8988T (cell line): ENCODE data around the gene SLMAP.
A peak's percentile ranks its signal among the peaks of the same experiment; 100 is the strongest.

Source experiments
- DNase-seq: peaks from one replicate; pipeline ENCODE4 v3.0.0; 2011

Gene SLMAP

DNA sequence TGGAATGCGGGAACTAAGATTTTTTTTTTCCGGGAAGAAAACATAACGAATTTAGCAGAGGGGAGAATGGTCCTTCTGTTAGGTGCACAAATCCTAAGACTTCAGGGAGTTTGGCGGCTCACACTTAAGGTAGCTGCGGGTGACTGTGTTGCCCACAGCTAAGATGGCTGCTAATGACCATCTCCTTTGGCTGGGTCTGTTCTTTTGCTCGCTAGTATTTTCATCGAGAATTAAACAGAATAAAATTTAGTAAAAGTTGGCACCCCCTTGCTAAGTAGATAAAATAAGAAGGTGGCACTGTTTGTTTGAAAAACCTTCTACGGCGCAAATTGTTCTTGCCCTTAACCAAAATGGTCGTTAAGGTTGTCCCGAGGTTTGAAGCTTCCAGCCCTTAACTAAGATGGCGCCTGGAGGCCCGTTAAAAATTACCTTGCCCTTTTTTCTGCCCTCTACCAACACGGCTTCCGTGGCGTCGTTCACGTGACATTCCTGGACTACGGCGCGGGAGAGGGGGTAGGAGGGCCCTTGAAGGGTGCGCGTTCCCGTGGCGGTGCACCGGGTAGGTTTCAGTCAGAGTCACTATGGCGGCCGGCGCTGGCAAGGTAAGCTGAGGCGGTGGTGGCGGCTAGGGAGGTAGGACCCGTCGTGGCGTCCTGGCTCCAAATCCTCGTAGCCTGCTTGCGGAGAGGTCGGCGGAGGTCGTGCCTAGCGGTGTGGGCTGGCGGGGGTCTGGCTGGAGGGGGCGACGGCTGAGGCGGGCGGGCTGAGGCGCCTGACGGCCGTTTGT, at the start of gene SLMAP:
Gene SLMAP (plus strand): TSS at position 569 of the 787 bp plus-strand sequence. CDS start 1,343 bp downstream, outside the sequence.
- peak; percentile 90 for DNase-seq

GRCh38 chr3:57706462-57706861, 49.6 kb upstream of the SLMAP start:
- no peak for DNase-seq

- DNase-seq, result no peak
These were observed 47.1 kb upstream of the SLMAP start for GRCh38 chr3:57709031-57709430.

- DNase-seq, result no peak
These were observed 46.5 kb upstream of the SLMAP start for GRCh38 chr3:57709559-57709958.

GRCh38 chr3:57715686-57716085, 40.4 kb upstream of the SLMAP start:
- no peak for DNase-seq

GRCh38 chr3:57717205-57717868, 38.8 kb upstream of the SLMAP start:
- DNase-seq, result no peak

DNA sequence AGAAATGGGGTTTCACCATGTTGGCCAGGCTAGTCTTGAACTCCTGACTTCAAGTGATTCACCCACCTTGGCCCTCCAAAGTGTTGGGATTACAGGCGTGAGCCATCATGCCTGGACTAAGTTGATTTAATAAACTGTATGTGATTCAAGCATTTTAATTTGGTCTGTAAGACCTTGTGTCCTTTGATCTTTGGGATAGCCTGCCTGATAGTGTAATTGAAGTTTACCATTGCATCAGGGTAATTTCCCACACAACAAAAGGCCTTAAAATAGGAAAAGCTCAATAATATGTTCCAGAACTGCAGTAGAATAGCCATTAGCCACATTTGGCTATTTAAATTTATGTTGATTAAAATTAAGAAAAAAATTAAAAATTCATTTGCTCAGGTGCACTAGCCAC, 38.0 kb upstream of the SLMAP start:
- no peak for DNase-seq

GRCh38 chr3:57726397-57726796, 29.7 kb upstream of the SLMAP start:
- no peak for DNase-seq

DNA sequence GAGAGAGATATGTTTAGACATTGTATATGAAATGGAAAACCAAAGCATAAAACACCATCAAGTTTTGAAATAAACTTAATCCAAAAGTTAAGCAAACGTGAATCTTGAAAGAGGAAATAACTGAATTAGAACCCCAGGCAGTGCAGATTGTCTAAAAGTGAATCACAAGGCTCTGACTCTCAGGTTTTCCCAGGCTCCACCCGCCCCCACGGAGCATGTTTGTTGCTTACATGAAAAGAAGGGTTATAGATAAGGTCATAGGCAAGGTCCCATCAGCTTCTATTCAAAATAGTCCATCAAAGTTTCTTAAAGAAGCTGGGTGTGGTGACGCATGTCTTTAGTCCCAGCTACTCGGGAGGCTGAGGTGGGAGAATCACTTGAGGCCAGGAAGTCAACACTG, 29.0 kb upstream of the SLMAP start:
- DNase-seq, result no peak

DNA sequence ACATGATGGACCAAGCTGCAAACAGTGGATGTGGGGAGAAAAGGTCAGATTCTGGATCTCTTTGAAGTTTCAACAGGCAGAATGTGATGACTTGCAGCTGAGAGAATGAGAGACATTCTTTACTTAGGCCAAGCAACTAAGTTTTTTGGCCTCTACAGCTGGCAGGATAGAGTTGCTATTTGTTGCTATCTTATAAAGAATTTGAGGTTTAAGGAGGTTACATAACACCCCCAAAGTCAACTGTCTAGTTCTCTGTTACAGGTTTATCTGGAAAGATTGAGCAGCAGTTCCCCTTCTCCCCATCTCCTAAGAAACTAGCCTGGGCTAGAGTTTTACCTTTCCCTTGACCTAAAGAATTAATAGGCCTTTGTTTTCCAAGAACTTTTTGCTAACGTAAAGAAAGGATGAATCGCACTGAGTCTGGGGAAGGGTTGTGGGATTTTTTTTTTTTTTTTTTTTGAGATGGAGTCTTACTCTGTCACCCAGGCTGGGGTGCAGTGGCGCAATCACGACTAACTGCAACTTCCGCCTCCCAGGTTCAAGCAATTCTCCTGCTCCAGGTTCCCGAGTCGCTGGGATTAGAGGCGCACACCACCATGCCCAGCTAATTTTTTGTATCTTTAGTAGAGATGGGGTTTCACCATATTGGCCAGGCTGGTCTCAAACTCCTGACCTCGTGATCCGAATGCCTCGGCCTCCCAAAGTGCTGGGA, 26.6 kb upstream of the SLMAP start:
- DNase-seq, result no peak

GRCh38 chr3:57730682-57731081, 25.4 kb upstream of the SLMAP start:
- DNase-seq, result no peak

- no peak for DNase-seq
These were observed 24.8 kb upstream of the SLMAP start for GRCh38 chr3:57731311-57731710.

GRCh38 chr3:57733790-57734189, 22.3 kb upstream of the SLMAP start:
- DNase-seq, result no peak

GRCh38 chr3:57735405-57735804, 20.7 kb upstream of the SLMAP start:
- no peak for DNase-seq

GRCh38 chr3:57737840-57738239, 18.3 kb upstream of the SLMAP start:
- DNase-seq, result no peak

GRCh38 chr3:57738391-57738790, 17.7 kb upstream of the SLMAP start:
- DNase-seq, result no peak

DNA sequence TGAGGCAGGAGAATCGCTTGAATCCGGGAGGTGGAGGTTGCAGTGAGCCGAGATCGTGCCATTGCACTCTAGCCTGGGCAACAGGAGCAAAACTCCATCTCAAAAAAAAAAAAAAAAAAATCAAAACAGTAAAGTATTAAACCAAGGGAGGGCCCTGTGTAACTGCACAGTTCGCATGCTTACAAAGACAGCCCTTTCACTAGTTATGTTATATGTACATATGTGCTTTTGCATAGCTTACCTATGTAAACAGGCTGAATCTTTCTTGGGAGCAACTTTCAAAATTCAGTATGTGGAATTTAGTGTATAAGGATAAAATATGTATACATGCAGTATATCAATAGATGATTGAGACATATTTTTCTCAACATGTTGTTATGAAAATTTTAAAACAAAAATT, 16.1 kb upstream of the SLMAP start:
- no peak for DNase-seq

DNA sequence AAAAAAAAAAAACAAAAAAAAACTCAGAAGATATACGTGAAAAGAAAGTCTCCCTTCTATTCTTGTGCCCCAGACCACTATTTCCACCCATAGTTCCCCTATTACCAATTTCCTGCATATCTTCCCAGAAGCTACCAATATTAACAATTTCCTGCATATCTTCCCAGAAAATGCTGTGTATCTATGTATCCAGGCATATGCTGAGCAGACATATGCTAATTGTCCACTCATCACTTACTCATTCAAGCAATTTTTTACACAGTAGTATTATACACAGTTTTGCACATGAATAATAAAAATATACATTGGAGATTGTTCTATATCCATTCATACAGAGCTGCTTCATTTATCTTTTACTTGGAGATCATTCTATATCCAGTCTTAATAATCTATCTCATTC, 12.6 kb upstream of the SLMAP start:
- no peak for DNase-seq

DNA sequence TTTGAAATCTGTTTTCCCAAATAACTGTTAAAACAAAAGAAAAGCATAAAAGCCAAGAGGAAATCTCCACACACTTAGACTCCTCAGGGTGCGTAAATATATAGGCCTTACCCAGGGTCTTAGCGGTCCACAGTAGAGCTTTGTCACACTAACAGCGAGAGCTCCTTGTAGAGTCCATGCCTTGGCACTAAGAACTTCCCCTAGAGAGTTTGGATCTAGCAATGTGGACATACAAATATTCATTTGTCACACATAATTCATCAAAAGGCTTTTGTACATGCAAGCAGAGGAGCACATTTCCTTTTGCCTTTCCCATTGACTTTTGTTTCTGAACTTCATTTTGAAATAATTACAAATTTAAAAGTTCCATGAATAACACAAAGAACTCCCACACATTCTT, 11.0 kb upstream of the SLMAP start:
- DNase-seq, result no peak

- DNase-seq, result no peak
These were observed 9.7 kb upstream of the SLMAP start for GRCh38 chr3:57746156-57747010.

- DNase-seq, result no peak
These were observed 6.6 kb upstream of the SLMAP start for GRCh38 chr3:57749542-57749941.

- DNase-seq, result no peak
These were observed 3.8 kb upstream of the SLMAP start for GRCh38 chr3:57752307-57752706.

GRCh38 chr3:57753016-57753415, 3.1 kb upstream of the SLMAP start:
- no peak for DNase-seq
